HepG2 (cell line): ENCODE measurements around the gene EVI5. TPM values are rescaled to one million over a fixed set of nuclear protein-coding genes. Genes with fewer than 3 reads are reported as not detected.
A peak's percentile ranks its signal among the peaks of the same experiment; 100 is the strongest.

ENCODE experiments used
- ATF3 ChIP-seq: sonication (generic); formaldehyde crosslinking; IDR thresholded peaks from 2 replicates; pipeline ENCODE4 v1.4.0; 2020; ENCODE audit warnings: missing genetic modification reagents
- E2F1 ChIP-seq: sonication (generic); formaldehyde crosslinking; IDR thresholded peaks from 2 replicates; pipeline ENCODE4 v1.5.0; 2020; ENCODE audit warnings: missing genetic modification reagents
- MIER3 ChIP-seq: IDR thresholded peaks from 2 replicates; pipeline ENCODE4 v1.6.1; 2016; ENCODE audit warnings: missing compliant biosample characterization, borderline replicate concordance
- MYPOP ChIP-seq: sonication (generic); formaldehyde crosslinking; IDR thresholded peaks from 2 replicates; pipeline ENCODE4 v1.8.1; 2023; ENCODE audit warnings: mild to moderate bottlenecking, moderate library complexity, missing genetic modification reagents
- NR2F1 ChIP-seq, 2 experiments: fragments of 450-650 bp in 1 of 2; formaldehyde crosslinking in 1 of 2; IDR thresholded peaks; 2 replicates each; pipeline versions ENCODE4 v1.5.0 to v1.6.1; 2016 to 2020; ENCODE audit warnings: mild to moderate bottlenecking in 1 of 2, missing compliant biosample characterization in 1 of 2, missing genetic modification reagents in 1 of 2, moderate library complexity in 1 of 2
- NR2F6 ChIP-seq, 2 experiments: IDR thresholded peaks; 2 replicates each; pipeline ENCODE4 v1.6.1; 2016; ENCODE audit warnings: antibody characterized with exemption in 1 of 2, mild to moderate bottlenecking in 1 of 2
- NRL ChIP-seq: sonication (generic); formaldehyde crosslinking; IDR thresholded peaks from 2 replicates; pipeline ENCODE4 v1.5.0; 2020; ENCODE audit warnings: missing genetic modification reagents, mild to moderate bottlenecking, moderate library complexity, borderline replicate concordance
- PLRG1 ChIP-seq: fragments of 450-650 bp; conservative IDR thresholded peaks from 2 replicates; pipeline ENCODE4 v1.6.1; 2016
- POLR2A ChIP-seq, 2 experiments: IDR thresholded peaks; 2 replicates each; pipeline ENCODE4 v1.6.1; 2011; ENCODE audit warnings: low read depth in 2 of 2, low read length in 2 of 2, mild to moderate bottlenecking in 1 of 2, moderate library complexity in 1 of 2; ENCODE audit not compliant: insufficient read depth in 1 of 2
- RBM39 ChIP-seq: fragments of 200-400 bp; formaldehyde crosslinking; IDR thresholded peaks from one replicate; pipeline ENCODE4 v1.6.1; 2018; ENCODE audit warnings: antibody characterized with exemption, mild to moderate bottlenecking, low read depth, low read length; ENCODE audit not compliant: poor library complexity, severe bottlenecking
- RFXANK ChIP-seq: IDR thresholded peaks from 2 replicates; pipeline ENCODE4 v1.6.1; 2016
- SAP130 ChIP-seq: IDR thresholded peaks from 2 replicates; pipeline ENCODE4 v1.6.1; 2016; ENCODE audit warnings: low read depth
- TEAD3 ChIP-seq: optimal IDR thresholded peaks from 2 replicates; pipeline ENCODE3; 2016; ENCODE audit warnings: borderline replicate concordance
- ZC3H4 ChIP-seq: sonication (generic); formaldehyde crosslinking; IDR thresholded peaks from 2 replicates; pipeline ENCODE4 v1.4.0; 2020; ENCODE audit warnings: missing genetic modification reagents, borderline replicate concordance
- ZFP62 ChIP-seq: sonication (generic); formaldehyde crosslinking; IDR thresholded peaks from 2 replicates; pipeline ENCODE4 v1.4.0; 2020; ENCODE audit warnings: missing genetic modification reagents
- ZNF362 ChIP-seq: sonication (generic); formaldehyde crosslinking; IDR thresholded peaks from 2 replicates; pipeline ENCODE4 v1.4.0; 2020; ENCODE audit warnings: missing genetic modification reagents, mild to moderate bottlenecking, borderline replicate concordance
- ZNF512 ChIP-seq: sonication (generic); formaldehyde crosslinking; IDR thresholded peaks from 2 replicates; pipeline ENCODE4 v1.4.0; 2020; ENCODE audit warnings: mild to moderate bottlenecking, missing genetic modification reagents
- ZNF556 ChIP-seq: sonication (generic); formaldehyde crosslinking; IDR thresholded peaks from 2 replicates; pipeline ENCODE4 v1.4.0; 2020; ENCODE audit warnings: mild to moderate bottlenecking, missing genetic modification reagents, borderline replicate concordance
- ZNF615 ChIP-seq: sonication (generic); formaldehyde crosslinking; IDR thresholded peaks from 2 replicates; pipeline ENCODE4 v1.5.0; 2020; ENCODE audit warnings: mild to moderate bottlenecking, missing genetic modification reagents, borderline replicate concordance
- ZNF710 ChIP-seq: sonication (generic); formaldehyde crosslinking; IDR thresholded peaks from 2 replicates; pipeline ENCODE4 v1.5.0; 2020; ENCODE audit warnings: mild to moderate bottlenecking, missing genetic modification reagents, borderline replicate concordance
- ZNF747 ChIP-seq: sonication (generic); formaldehyde crosslinking; IDR thresholded peaks from 2 replicates; pipeline ENCODE4 v1.8.1; 2023; ENCODE audit warnings: missing genetic modification reagents, mild to moderate bottlenecking, borderline replicate concordance
- ZSCAN30 ChIP-seq: sonication (generic); formaldehyde crosslinking; IDR thresholded peaks from 2 replicates; pipeline ENCODE4 v1.5.0; 2020; ENCODE audit warnings: mild to moderate bottlenecking, missing genetic modification reagents
- polyA plus RNA-seq, 8 experiments: library from polyadenylated mRNA; depleted of rRNA in 3 of 8; stranded (reverse) in 7 of 8; unstranded in 1 of 8; fragments of >200 nt; fragmentation: Illumina TruSeq in 4 of 8; extraction: Trizol in 4 of 8; gene quantifications; 2 replicates each; pipeline versions ENCODE4 v1.2.1 to v1.2.3, GENCODE V29; 2011 to 2016; ENCODE audit warnings: low read depth in 4 of 8, missing spikeins in 1 of 8, mixed read lengths in 1 of 8; ENCODE audit not compliant: insufficient read depth in 1 of 8
- total RNA-seq, 5 experiments: library from RNA; depleted of rRNA; stranded (reverse); fragments of >200 nt; fragmentation: Illumina TruSeq; extraction: Trizol; gene quantifications; 2 replicates each; pipeline ENCODE4 v1.2.3, GENCODE V29; 2016; ENCODE audit warnings: low read depth in 1 of 5

The EVI5 gene
- total and polyA plus RNA-seq, 2 of the 13 experiments (the other 11 are each of a cell fraction or from before 2014, with no cell fraction given) = 4.0 to 12.6 TPM

GRCh38 chr1:92505015-92505692 lies 279.8 kb downstream of the EVI5 start (continued):
- TF ChIP-seq ATF3 (CRISPR knock-in tag) (no peak), RFXANK (CRISPR knock-in tag) (no peak), ZNF615 (CRISPR knock-in tag) (no peak), MIER3 (CRISPR knock-in tag) (peak; percentile 52; the same call in 1 of the 2 replicates), NRL (CRISPR knock-in tag) (no peak), TEAD3 (peak; percentile 74), SAP130 (peak; percentile 52), RBM39 (no peak), ZNF512 (no peak), MYPOP (CRISPR knock-in tag) (peak; percentile 26; the same call in 1 of the 2 replicates), ZFP62 (CRISPR knock-in tag) (no peak), ZNF747 (CRISPR knock-in tag) (no peak), ZSCAN30 (CRISPR knock-in tag) (no peak), E2F1 (CRISPR knock-in tag) (no peak), ZNF710 (CRISPR knock-in tag) (peak; percentile 90; the same call in 1 of the 2 replicates), POLR2A (IDR thresholded peaks at IDR 0.05; ENCODE audit: insufficient read depth in 1 of 2, low read depth in 2 of 2, low read length in 2 of 2) (0 out of 4 replicates have a peak, but pooled peaks of 1 of the 2 experiments have one; percentile 23), ZNF362 (CRISPR knock-in tag) (no peak), PLRG1 (no peak), NR2F6 (IDR thresholded peaks at IDR 0.05) (peak; percentile 75), NR2F6 (CRISPR knock-in tag; IDR thresholded peaks at IDR 0.05) (peak; percentile 78), ZNF556 (no peak), ZC3H4 (no peak), NR2F1 (CRISPR knock-in tag; IDR thresholded peaks at IDR 0.05) (peak in 1 of 2 experiments; percentile 28; a peak in 2 of 4 replicates)
